K562 (cell line): ENCODE data around the gene L3HYPDH. TPM values are rescaled to one million over a fixed set of nuclear protein-coding genes. Genes with fewer than 3 reads are reported as not detected.

Source experiments
- CHD7 ChIP-seq: fragments of 200-600 bp; sonication (generic); IDR thresholded peaks from one replicate; pipeline ENCODE4 v1.6.1; 2012; ENCODE audit warnings: mild to moderate bottlenecking, low read depth, low read length, inconsistent platforms
- CREM ChIP-seq: IDR thresholded peaks from 2 replicates; pipeline ENCODE4 v1.6.1; 2014; ENCODE audit warnings: antibody characterized with exemption, low read depth
- KAT8 ChIP-seq: fragments of 450-650 bp; IDR thresholded peaks from 2 replicates; pipeline ENCODE4 v1.6.1; 2016; ENCODE audit warnings: low read depth, mild to moderate bottlenecking
- NR2C2 ChIP-seq, 2 experiments: fragments of 200-800 bp in 1 of 2; sonication (Bioruptor generic) in 1 of 2; sonication (generic) in 1 of 2; formaldehyde crosslinking in 1 of 2; IDR thresholded peaks; 2 replicates each; pipeline versions ENCODE4 v1.6.1 to v1.8.0; 2016 to 2022; ENCODE audit warnings: mild to moderate bottlenecking in 1 of 2, missing compliant biosample characterization in 1 of 2, missing genetic modification characterization in 1 of 2, missing genetic modification reagents in 1 of 2
- TAF9B ChIP-seq: fragments of 450-650 bp; IDR thresholded peaks from 2 replicates; pipeline ENCODE4 v1.6.1; 2018; ENCODE audit warnings: mild to moderate bottlenecking; ENCODE audit not compliant: partially characterized antibody
- U2AF2 ChIP-seq: fragments of 200-400 bp; formaldehyde crosslinking; optimal IDR thresholded peaks from 2 replicates; pipeline ENCODE3; 2017; ENCODE audit warnings: low read depth, mild to moderate bottlenecking, low read length
- ZBTB7A ChIP-seq: IDR thresholded peaks from 2 replicates; pipeline ENCODE4 v1.6.1; 2011; ENCODE audit warnings: low read depth, mild to moderate bottlenecking, low read length, moderate library complexity, borderline replicate concordance; ENCODE audit not compliant: control insufficient read depth
- polyA plus RNA-seq, 8 experiments: library from polyadenylated mRNA; depleted of rRNA in 4 of 8; stranded (reverse) in 5 of 8; unstranded in 3 of 8; fragments of >200 nt; fragmentation: Nextera tagmentation in 2 of 8; fragmentation: Illumina TruSeq in 1 of 8; extraction: Ambion mirVana in 2 of 8; extraction: Trizol in 1 of 8; gene quantifications; 2 replicates each; pipeline versions ENCODE4 v1.2.1 to v1.2.3, GENCODE V29; 2011 to 2014; ENCODE audit warnings: inconsistent platforms in 1 of 8, missing spikeins in 1 of 8
- total RNA-seq, 7 experiments: library from RNA; depleted of rRNA in 6 of 7; stranded (reverse); fragments of >200 nt in 6 of 7; fragmentation: Illumina TruSeq in 2 of 7; extraction: Trizol in 2 of 7; gene quantifications; 2 replicates each; pipeline versions ENCODE4 v1.2.1 to v1.2.3, GENCODE V29; 2011 to 2021; ENCODE audit warnings: low replicate concordance in 1 of 7
- TF ChIP-seq, protein P1 (sequence below), 2 experiments: IDR thresholded peaks in 1 of 2; conservative IDR thresholded peaks in 1 of 2; 2 replicates each; pipeline ENCODE4 v1.6.1; 2016; ENCODE audit warnings: low read depth in 2 of 2, mild to moderate bottlenecking in 1 of 2, missing compliant biosample characterization in 1 of 2, missing genetic modification characterization in 1 of 2, moderate library complexity in 1 of 2

The L3HYPDH gene
- total and polyA plus RNA-seq, 9 of the 15 experiments (the other 6 are each of a cell fraction or from before 2014, with no cell fraction given) = 12.8 to 36.5 (median 19.3) TPM

DNA sequence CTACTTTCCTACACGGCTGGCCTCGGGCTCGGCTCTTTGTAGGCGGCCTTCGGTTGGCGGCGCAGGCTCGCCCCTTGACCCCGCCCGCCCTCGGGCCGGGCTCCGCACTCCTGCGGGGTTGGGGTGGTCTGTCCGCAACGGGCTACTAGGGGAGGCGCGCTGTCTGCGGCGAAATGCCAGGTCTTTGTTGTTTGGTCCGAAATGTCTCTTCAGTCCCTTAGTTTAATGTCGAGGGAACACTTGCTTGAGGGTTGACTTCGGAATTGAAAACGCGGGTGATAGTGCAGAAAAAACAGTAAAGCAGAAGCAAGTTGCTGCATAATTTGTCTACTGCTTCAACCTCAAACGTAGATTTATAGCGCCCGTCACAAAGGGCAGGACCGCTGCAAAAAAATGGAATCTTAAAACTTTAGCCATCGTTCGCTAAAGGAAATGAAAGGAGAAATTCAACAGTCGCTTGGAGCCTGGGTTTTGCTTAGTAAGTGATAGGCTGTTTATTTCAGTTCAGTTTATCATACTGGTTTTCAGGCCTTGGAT lies 499 bp upstream of the L3HYPDH start (continued):
- TF ChIP-seq CHD7 (no peak), ZBTB7A (peak; percentile 35; the same call in 1 of the 2 replicates), KAT8 (no peak), U2AF2 (no peak), NR2C2 (CRISPR knock-in tag; IDR thresholded peaks at IDR 0.05) (no peak), NR2C2 (tag; IDR thresholded peaks at IDR 0.05) (peak; percentile 93), CREM (peak; percentile 62; the same call in 1 of the 2 replicates), TAF9B (peak; percentile 3)
- TF ChIP-seq, protein P1, sequence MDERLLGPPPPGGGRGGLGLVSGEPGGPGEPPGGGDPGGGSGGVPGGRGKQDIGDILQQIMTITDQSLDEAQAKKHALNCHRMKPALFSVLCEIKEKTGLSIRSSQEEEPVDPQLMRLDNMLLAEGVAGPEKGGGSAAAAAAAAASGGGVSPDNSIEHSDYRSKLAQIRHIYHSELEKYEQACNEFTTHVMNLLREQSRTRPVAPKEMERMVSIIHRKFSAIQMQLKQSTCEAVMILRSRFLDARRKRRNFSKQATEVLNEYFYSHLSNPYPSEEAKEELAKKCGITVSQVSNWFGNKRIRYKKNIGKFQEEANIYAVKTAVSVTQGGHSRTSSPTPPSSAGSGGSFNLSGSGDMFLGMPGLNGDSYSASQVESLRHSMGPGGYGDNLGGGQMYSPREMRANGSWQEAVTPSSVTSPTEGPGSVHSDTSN (CRISPR knock-in tag; IDR thresholded peaks at IDR 0.05; ENCODE audit: low read depth) = no peak
- TF ChIP-seq, protein P1 (tag; conservative IDR thresholded peaks at IDR 0.05; ENCODE audit: low read depth) = peak; percentile 52; the same call in 1 of the 2 replicates
